Measurements from ENCODE around the gene TCEA3.

Gene TCEA3

DNA sequence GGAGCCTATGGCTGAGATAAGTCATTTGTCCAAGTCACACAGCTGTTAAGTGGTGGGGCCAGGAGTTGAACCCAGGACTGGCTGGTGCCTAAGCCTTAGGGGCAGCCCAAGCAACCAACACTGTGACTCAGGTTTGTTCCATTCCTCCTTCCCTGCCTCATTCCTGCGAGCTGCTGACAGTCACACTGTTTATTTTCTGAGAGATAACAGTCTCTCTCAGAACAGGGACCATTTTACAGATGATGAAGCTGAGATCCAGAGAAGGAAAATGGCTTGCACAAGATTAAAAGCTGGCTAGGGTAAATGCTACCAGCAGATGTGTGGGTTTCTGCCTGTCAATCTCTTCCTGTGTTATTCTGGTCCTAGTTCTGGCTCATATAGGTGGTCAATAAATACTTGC lies 24.3 kb upstream of the TCEA3 start:
- no peak for TF ChIP-seq FOXP2 (optimal IDR thresholded peaks at IDR 0.05; ENCODE audit: borderline replicate concordance, extremely low read depth, extremely low read length, insufficient read depth)
- TF ChIP-seq TAF1 (IDR thresholded peaks at IDR 0.05; ENCODE audit: borderline replicate concordance, insufficient read depth, low read length): no peak
- TF ChIP-seq POLR2AphosphoS5 (IDR thresholded peaks at IDR 0.05; ENCODE audit: low read depth, low read length): no peak
- TF ChIP-seq, protein P1, sequence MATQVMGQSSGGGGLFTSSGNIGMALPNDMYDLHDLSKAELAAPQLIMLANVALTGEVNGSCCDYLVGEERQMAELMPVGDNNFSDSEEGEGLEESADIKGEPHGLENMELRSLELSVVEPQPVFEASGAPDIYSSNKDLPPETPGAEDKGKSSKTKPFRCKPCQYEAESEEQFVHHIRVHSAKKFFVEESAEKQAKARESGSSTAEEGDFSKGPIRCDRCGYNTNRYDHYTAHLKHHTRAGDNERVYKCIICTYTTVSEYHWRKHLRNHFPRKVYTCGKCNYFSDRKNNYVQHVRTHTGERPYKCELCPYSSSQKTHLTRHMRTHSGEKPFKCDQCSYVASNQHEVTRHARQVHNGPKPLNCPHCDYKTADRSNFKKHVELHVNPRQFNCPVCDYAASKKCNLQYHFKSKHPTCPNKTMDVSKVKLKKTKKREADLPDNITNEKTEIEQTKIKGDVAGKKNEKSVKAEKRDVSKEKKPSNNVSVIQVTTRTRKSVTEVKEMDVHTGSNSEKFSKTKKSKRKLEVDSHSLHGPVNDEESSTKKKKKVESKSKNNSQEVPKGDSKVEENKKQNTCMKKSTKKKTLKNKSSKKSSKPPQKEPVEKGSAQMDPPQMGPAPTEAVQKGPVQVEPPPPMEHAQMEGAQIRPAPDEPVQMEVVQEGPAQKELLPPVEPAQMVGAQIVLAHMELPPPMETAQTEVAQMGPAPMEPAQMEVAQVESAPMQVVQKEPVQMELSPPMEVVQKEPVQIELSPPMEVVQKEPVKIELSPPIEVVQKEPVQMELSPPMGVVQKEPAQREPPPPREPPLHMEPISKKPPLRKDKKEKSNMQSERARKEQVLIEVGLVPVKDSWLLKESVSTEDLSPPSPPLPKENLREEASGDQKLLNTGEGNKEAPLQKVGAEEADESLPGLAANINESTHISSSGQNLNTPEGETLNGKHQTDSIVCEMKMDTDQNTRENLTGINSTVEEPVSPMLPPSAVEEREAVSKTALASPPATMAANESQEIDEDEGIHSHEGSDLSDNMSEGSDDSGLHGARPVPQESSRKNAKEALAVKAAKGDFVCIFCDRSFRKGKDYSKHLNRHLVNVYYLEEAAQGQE (IDR thresholded peaks at IDR 0.05; ENCODE audit: insufficient read depth in 1 of 2, low read depth in 2 of 2, low read length in 2 of 2): no peak
- TF ChIP-seq SIN3A (IDR thresholded peaks at IDR 0.05; ENCODE audit: borderline replicate concordance, insufficient read depth, low read length): no peak

DNA sequence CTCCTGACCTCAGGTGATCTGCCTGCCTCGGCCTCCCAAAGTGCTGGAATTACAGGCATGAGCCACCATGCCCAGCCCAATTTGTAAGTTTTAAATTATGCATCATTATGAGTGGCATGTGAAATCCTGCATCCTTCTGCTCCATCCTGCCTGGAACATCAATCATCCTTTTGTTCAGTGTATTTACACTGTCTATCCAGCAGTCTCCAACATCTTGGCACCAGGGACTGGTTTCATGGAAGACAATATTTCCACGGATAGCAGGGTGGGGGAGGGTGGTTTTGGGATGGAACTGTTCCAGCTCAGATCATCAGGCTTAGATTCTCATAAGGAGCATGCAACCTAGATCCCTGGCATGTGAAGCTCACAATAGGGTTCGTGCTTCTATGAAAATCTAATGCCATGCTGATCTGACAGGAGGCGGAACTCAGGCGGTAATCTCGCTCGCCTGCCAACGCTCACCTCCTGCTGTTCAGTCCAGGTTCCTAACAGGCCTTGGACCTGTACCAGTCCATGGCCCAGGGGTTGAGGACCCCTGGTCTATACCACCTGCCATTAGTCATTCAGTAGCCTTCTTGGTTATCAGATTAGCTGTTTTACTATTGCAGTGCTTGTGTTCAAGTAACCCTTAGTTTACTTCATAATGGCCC lies 22.2 kb upstream of the TCEA3 start:
- TF ChIP-seq, protein P1 (IDR thresholded peaks at IDR 0.05; ENCODE audit: insufficient read depth in 1 of 2, low read depth in 2 of 2, low read length in 2 of 2): no peak
- TF ChIP-seq FOXP2 (optimal IDR thresholded peaks at IDR 0.05; ENCODE audit: borderline replicate concordance, extremely low read depth, extremely low read length, insufficient read depth) (no peak), TAF1 (IDR thresholded peaks at IDR 0.05; ENCODE audit: borderline replicate concordance, insufficient read depth, low read length) (no peak), POLR2AphosphoS5 (IDR thresholded peaks at IDR 0.05; ENCODE audit: low read depth, low read length) (no peak), SIN3A (IDR thresholded peaks at IDR 0.05; ENCODE audit: borderline replicate concordance, insufficient read depth, low read length) (no peak)

DNA sequence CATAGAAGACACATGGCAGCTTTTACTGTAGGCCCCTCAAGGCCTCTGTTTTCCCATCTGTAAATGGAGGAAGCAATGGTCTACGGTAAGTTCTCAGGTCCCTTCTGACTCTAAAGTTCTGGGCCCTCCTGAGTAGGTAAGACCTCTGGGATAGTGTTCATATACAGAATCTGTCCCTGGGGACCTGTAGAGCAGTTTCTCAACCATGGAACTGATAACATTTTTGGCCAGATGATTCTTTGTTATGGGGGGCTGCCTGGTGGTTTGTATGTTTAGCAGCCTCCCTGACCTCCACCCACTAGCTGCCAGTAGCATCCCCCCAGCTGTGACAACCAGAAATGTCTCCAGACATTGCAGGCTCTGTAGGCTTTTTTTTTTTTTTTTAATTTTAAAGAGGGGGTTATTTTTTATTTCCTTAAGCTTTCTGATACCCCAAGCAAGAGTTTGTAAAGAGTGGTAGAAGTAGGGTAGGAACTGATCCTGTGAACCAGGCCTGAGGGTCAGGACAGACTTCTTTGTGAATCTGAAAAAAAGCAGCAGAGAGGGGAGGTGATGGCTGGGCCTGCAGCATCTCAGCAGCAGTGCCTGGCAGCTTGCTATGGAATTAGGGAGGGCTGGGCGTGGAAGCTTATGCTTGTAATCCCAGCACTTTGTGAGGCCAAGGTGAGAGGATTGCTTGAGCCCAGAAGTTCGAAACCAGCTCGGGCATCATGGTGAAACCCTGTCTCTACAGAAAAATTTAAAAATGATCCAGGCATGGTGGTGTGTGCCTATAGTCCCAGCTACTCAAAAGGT lies 20.2 kb upstream of the TCEA3 start:
- TF ChIP-seq, protein P1 (IDR thresholded peaks at IDR 0.05; ENCODE audit: insufficient read depth in 1 of 2, low read depth in 2 of 2, low read length in 2 of 2): no peak
- TF ChIP-seq POLR2AphosphoS5 (IDR thresholded peaks at IDR 0.05; ENCODE audit: low read depth, low read length) (no peak), SIN3A (IDR thresholded peaks at IDR 0.05; ENCODE audit: borderline replicate concordance, insufficient read depth, low read length) (no peak), FOXP2 (optimal IDR thresholded peaks at IDR 0.05; ENCODE audit: borderline replicate concordance, extremely low read depth, extremely low read length, insufficient read depth) (no peak), TAF1 (IDR thresholded peaks at IDR 0.05; ENCODE audit: borderline replicate concordance, insufficient read depth, low read length) (no peak)

DNA sequence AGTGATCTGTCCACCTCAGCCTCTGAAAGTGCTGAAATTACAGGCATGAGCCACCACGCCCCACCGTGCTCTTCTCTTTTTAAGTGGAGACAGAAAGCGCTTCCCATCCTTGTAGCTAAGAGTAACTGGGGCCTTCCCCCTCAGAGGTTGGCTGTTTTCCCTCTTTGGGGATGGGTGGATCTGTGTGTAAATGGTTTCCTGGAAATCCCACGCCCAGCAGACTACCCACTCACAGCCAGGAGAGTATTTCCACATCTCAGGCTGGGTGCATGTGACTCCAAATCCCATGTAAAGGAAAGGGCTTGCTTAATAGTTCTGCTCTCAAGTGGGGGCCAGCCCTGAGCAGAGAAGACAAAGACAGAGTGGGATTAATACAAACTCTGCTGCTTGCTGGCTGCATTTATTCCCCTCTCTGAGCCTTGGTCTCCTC lies 19.6 kb upstream of the TCEA3 start:
- TF ChIP-seq FOXP2 (optimal IDR thresholded peaks at IDR 0.05; ENCODE audit: borderline replicate concordance, extremely low read depth, extremely low read length, insufficient read depth): no peak
- TF ChIP-seq POLR2AphosphoS5 (IDR thresholded peaks at IDR 0.05; ENCODE audit: low read depth, low read length): no peak
- no peak for TF ChIP-seq TAF1 (IDR thresholded peaks at IDR 0.05; ENCODE audit: borderline replicate concordance, insufficient read depth, low read length)
- no peak for TF ChIP-seq SIN3A (IDR thresholded peaks at IDR 0.05; ENCODE audit: borderline replicate concordance, insufficient read depth, low read length)
- TF ChIP-seq, protein P1 (IDR thresholded peaks at IDR 0.05; ENCODE audit: insufficient read depth in 1 of 2, low read depth in 2 of 2, low read length in 2 of 2): no peak

Data from PFSK-1 (cell line).